ENCODE measurements around the gene ARHGAP44. TPM values are rescaled to one million over a fixed set of nuclear protein-coding genes. Genes with fewer than 3 reads are reported as not detected.
"Not testable (repeated sequence)": the region's sequence is repeated elsewhere in the genome, so short reads cannot be mapped to it uniquely, and the experiment has no call there.

The ARHGAP44 gene
- total RNA-seq, 2 experiments from 2014 or later, result 13.7 to 19.9 TPM

GRCh38 chr17:12865769-12866168, 76.5 kb downstream of the ARHGAP44 start:
- Histone ChIP-seq H3K36me3 (ENCODE audit: insufficient read depth, low read length) (no peaks in the 10 kb centered on the region), H3K27ac (ENCODE audit: low read depth, low read length, poor library complexity, severe bottlenecking) (no peak overlapping the region), H3K4me2 (ENCODE audit: low read length) (no peak overlapping the region), H3K4me1 (ENCODE audit: insufficient read depth, low read length, poor library complexity, severe bottlenecking) (no peaks in the 10 kb centered on the region), H4K20me1 (ENCODE audit: insufficient read depth, low read length) (no peaks in the 10 kb centered on the region), H3K9me2 (ENCODE audit: insufficient read depth, low read length) (no peaks in the 10 kb centered on the region), H3K4me3 (ENCODE audit: low read depth, low read length, poor library complexity, severe bottlenecking) (no peak overlapping the region), H3K79me2 (ENCODE audit: insufficient read depth, low read depth, low read length) (no peaks in the 10 kb centered on the region), H2AFZ (ENCODE audit: low read length) (no peak overlapping the region), H3K9me3 (ENCODE audit: low read length) (no peaks in the 10 kb centered on the region)
- no TSS peak for BruUV-seq (replicated peaks)
- no peak for DNase-seq (ENCODE audit: low spot score)
- POLR2A ChIA-PET, result no interaction called here
- intact Hi-C loops (cut with micrococcal nuclease; ENCODE audit: unreplicated experiment), result no loop called here
- CTCF ChIA-PET (ENCODE audit: unreplicated experiment), result no interaction called here
- TF ChIP-seq EZH2phosphoT487 (IDR thresholded peaks at IDR 0.05; ENCODE audit: borderline replicate concordance, low read depth, low read length) (no peak), CTCF (conservative IDR thresholded peaks at IDR 0.05; ENCODE audit: low read length) (no peak)

- Histone ChIP-seq H3K4me3 (ENCODE audit: low read depth, low read length, poor library complexity, severe bottlenecking) (no peak overlapping the region), H2AFZ (ENCODE audit: low read length) (no peak overlapping the region), H3K79me2 (ENCODE audit: insufficient read depth, low read depth, low read length) (no peaks in the 10 kb centered on the region), H3K4me1 (ENCODE audit: insufficient read depth, low read length, poor library complexity, severe bottlenecking) (no peaks in the 10 kb centered on the region), H3K4me2 (ENCODE audit: low read length) (no peak overlapping the region), H4K20me1 (ENCODE audit: insufficient read depth, low read length) (no peaks in the 10 kb centered on the region), H3K9me3 (ENCODE audit: low read length) (no peaks in the 10 kb centered on the region), H3K27ac (ENCODE audit: low read depth, low read length, poor library complexity, severe bottlenecking) (no peak overlapping the region), H3K9me2 (ENCODE audit: insufficient read depth, low read length) (no peaks in the 10 kb centered on the region), H3K36me3 (ENCODE audit: insufficient read depth, low read length) (no peaks in the 10 kb centered on the region)
- no TSS peak for BruUV-seq (replicated peaks)
- POLR2A ChIA-PET, result no interaction called here
- TF ChIP-seq EZH2phosphoT487 (IDR thresholded peaks at IDR 0.05; ENCODE audit: borderline replicate concordance, low read depth, low read length) (no peak), CTCF (conservative IDR thresholded peaks at IDR 0.05; ENCODE audit: low read length) (no peak)
- intact Hi-C loops (cut with micrococcal nuclease; ENCODE audit: unreplicated experiment), result no loop called here
- CTCF ChIA-PET (ENCODE audit: unreplicated experiment), result no interaction called here
- DNase-seq (ENCODE audit: low spot score), result no peak
Measured at GRCh38 chr17:12866244-12866643, 76.9 kb downstream of the ARHGAP44 start.

GRCh38 chr17:12867726-12868125, 78.4 kb downstream of the ARHGAP44 start:
- no peaks in the 10 kb centered on the region for H3K9me3 ChIP-seq (ENCODE audit: low read length)
- ChIA-PET CTCF (ENCODE audit: unreplicated experiment) (no interaction called here), POLR2A (no interaction called here)
- H3K79me2 ChIP-seq (ENCODE audit: insufficient read depth, low read depth, low read length), result no peaks in the 10 kb centered on the region
- TF ChIP-seq CTCF (conservative IDR thresholded peaks at IDR 0.05; ENCODE audit: low read length) (no peak), EZH2phosphoT487 (IDR thresholded peaks at IDR 0.05; ENCODE audit: borderline replicate concordance, low read depth, low read length) (no peak)
- no peaks in the 10 kb centered on the region for H4K20me1 ChIP-seq (ENCODE audit: insufficient read depth, low read length)
- intact Hi-C loops (cut with micrococcal nuclease; ENCODE audit: unreplicated experiment), result no loop called here
- no peak for DNase-seq (ENCODE audit: low spot score)
- no TSS peak for BruUV-seq (replicated peaks)
- H3K4me1 ChIP-seq (ENCODE audit: insufficient read depth, low read length, poor library complexity, severe bottlenecking), result no peaks in the 10 kb centered on the region
- H3K4me2 ChIP-seq (ENCODE audit: low read length), result no peak overlapping the region
- H2AFZ ChIP-seq (ENCODE audit: low read length), result no peak overlapping the region
- H3K4me3 ChIP-seq (ENCODE audit: low read depth, low read length, poor library complexity, severe bottlenecking), result no peak overlapping the region
- no peaks in the 10 kb centered on the region for H3K9me2 ChIP-seq (ENCODE audit: insufficient read depth, low read length)
- H3K27ac ChIP-seq (ENCODE audit: low read depth, low read length, poor library complexity, severe bottlenecking), result no peak overlapping the region
- no peaks in the 10 kb centered on the region for H3K36me3 ChIP-seq (ENCODE audit: insufficient read depth, low read length)

GRCh38 chr17:12873415-12874125, 84.3 kb downstream of the ARHGAP44 start:
- H3K4me2 ChIP-seq (ENCODE audit: low read length); H3K9me3 ChIP-seq (ENCODE audit: low read length); H3K36me3 ChIP-seq (ENCODE audit: insufficient read depth, low read length); H2AFZ ChIP-seq (ENCODE audit: low read length); H3K4me1 ChIP-seq (ENCODE audit: insufficient read depth, low read length, poor library complexity, severe bottlenecking); H3K4me3 ChIP-seq (ENCODE audit: low read depth, low read length, poor library complexity, severe bottlenecking); DNase-seq (ENCODE audit: low spot score); H3K9me2 ChIP-seq (ENCODE audit: insufficient read depth, low read length); intact Hi-C loops (cut with micrococcal nuclease; ENCODE audit: unreplicated experiment); CTCF ChIA-PET (ENCODE audit: unreplicated experiment); BruUV-seq (replicated peaks); H4K20me1 ChIP-seq (ENCODE audit: insufficient read depth, low read length); H3K27ac ChIP-seq (ENCODE audit: low read depth, low read length, poor library complexity, severe bottlenecking); H3K79me2 ChIP-seq (ENCODE audit: insufficient read depth, low read depth, low read length); POLR2A ChIA-PET: not testable (repeated sequence)

Data from OCI-LY7 (cell line).